ES-I3 (cell line): ENCODE results near the gene COL16A1.

Experiments
- H3K36me3 ChIP-seq: 2 replicates; pipeline ENCODE4 v1.6.1; 2013; ENCODE audit warnings: mild to moderate bottlenecking, low read length, control low read depth, moderate library complexity; ENCODE audit not compliant: insufficient read depth
- H3K4me1 ChIP-seq: 2 replicates; pipeline ENCODE4 v1.6.1; 2013; ENCODE audit warnings: mild to moderate bottlenecking, control low read depth, low read length; ENCODE audit not compliant: insufficient read depth
- H3K9ac ChIP-seq: 2 replicates; pipeline ENCODE4 v1.6.1; 2013; ENCODE audit warnings: low read depth, mild to moderate bottlenecking, low read length, moderate library complexity
- H3K9me3 ChIP-seq: 2 replicates; pipeline ENCODE4 v1.6.1; 2013; ENCODE audit warnings: mild to moderate bottlenecking, low read length, moderate library complexity; ENCODE audit not compliant: control insufficient read depth, insufficient read depth

The COL16A1 gene

DNA sequence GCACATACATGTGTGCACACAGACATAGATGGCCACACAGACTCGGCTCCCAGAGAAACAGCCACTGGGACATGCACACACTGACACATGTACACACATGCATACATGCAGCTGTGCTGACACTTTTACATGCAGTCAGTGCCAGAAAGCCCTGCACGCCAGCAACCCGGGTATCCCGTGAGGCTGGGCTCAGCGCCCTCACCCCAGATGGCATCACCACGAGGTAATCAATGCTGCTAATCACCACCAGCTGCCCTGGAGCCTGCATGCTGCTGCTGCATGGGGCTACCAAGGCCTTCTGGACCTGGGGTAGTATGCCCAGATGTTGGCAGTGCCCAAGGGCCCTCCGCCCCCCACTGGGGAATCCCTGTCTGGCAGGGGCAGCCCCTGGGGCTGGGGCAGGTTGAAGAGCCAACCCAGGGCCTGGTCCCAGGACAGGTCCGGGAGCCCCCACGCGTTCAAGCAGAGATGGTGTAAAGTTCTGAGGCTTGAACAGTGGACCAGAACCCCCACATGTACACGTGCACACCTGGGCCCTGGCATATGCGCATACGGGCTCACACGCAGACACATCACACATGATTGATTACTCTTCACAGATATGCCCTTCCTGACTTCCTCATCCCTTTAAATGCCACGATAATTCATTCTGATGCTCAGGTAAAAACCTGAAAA lies 2.7 kb upstream of the COL16A1 start:
- Histone ChIP-seq H3K9me3 (no peaks in the 10 kb centered on the region), H3K4me1 (peaks cover 18% of the 10 kb centered on the region; the same call in 1 of the 2 replicates), H3K36me3 (no peaks in the 10 kb centered on the region), H3K9ac (no peak overlapping the region)

DNA sequence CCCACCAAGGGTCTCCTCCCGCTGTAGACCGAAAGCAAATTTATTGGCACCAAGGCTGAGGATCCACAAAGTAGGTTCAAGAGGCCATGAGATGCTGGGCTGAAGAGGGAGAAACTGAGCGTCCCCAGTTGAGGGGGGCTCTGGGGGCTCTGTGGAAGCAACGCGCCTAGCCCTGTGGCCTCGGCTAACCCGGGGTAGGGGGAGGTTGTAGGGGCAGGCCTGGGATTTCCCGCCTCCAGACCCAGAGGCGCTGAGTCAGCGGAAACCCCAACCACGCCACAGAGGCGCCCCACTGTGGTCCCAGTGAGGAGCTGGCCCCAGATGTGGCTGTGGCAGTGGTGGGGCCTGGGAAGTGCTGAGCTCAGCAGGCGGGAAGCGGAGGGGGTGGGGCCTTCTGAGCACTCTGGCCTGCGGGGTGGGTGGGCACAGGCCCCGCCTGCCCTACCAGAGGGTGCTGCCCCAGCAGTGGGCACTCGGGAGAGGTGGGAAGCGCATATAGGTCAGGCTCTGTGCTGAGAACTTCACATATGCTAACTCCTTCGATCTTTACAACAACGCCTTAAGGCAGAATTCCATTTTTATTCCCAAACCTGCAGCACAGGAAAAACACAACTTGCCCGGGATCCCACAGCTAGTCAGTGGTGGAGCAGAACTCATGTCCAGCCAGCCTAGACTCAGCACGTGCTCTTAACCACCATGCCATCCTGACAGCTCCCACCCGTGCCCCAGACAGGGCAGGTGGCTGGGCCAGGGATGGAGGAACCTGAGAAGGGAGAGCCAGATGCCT lies 1.5 kb upstream of the COL16A1 start:
- Histone ChIP-seq H3K9ac (peak overlapping the region; percentile 34; the same call in 1 of the 2 replicates), H3K9me3 (no peaks in the 10 kb centered on the region), H3K4me1 (peaks cover 31% of the 10 kb centered on the region), H3K36me3 (no peaks in the 10 kb centered on the region)

DNA sequence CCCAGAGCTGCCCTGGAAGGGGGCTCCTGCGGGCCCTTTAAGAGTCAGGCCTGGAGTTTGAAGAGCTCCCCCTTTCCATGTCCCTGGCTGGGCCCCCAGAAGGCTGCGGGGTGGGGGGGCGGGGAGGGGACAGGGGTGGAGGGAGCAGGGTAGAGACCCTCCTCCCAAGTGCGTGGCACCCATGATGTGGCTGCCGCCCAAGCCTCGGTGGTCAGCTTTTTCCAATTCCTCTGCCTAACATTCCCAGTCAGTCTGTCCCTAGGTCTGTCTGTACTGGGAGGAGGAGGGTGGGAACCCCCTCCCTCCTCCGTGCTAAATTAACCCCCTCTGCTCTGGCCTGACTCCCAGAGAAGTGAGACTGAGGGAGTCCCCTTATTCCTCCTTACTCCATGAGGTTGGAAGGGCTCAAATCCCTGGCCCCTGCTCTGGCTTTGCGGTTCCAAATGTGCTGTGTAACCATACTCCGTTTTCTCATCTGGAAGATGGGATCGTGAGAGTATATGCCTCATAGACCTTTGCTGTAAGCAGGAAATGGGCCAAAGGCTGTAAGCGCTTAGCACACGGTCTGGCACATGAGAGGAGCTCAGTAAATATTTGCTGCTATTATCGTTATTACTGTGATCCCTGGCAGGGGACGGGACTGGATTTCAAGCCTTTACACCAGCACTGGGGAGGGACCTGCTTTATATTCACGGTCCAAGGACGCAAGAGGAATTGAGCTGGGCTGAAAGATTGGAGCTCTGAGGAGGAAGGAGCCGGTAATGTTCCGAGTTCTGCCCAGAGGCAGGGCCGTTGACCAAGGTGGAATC lies 658 bp upstream of the COL16A1 start:
- H3K4me1 ChIP-seq = peaks cover 33% of the 10 kb centered on the region

DNA sequence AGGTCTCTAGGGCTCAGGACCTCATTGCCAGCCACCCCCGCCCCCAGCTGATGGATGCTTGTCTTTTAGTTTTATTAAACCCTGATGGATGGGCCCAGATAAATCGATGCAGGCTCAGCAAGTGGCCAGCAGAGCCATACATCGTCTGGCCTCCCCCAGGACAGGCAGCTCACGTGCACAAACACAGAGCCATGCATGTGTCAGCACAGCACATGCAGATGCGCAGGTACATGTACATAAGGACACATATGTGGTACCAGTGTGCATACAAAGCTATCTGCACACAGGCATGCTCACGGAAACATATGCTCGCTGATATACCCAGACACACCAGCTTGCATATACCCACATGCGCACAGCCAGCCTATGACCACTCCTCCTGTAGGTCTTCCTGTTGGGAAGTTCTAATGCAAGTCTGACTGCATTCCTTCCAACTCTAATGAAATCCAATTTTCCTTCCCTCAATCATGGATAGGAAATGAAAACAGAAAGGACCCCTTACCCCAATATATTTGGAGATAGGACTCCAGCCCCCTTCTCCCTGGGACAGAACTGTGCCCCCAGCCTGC lies 897 bp downstream of the COL16A1 start:
- no peaks in the 10 kb centered on the region for H3K9me3 ChIP-seq
- H3K4me1 ChIP-seq = peaks cover 33% of the 10 kb centered on the region
- H3K36me3 ChIP-seq = no peaks in the 10 kb centered on the region
- H3K9ac ChIP-seq = no peak overlapping the region

More for the DNA sequence above, 658 bp upstream of the COL16A1 start:
- no peaks in the 10 kb centered on the region for H3K9me3 ChIP-seq
- peak overlapping the region; percentile 55 for H3K9ac ChIP-seq
- H3K36me3 ChIP-seq = no peaks in the 10 kb centered on the region

DNA sequence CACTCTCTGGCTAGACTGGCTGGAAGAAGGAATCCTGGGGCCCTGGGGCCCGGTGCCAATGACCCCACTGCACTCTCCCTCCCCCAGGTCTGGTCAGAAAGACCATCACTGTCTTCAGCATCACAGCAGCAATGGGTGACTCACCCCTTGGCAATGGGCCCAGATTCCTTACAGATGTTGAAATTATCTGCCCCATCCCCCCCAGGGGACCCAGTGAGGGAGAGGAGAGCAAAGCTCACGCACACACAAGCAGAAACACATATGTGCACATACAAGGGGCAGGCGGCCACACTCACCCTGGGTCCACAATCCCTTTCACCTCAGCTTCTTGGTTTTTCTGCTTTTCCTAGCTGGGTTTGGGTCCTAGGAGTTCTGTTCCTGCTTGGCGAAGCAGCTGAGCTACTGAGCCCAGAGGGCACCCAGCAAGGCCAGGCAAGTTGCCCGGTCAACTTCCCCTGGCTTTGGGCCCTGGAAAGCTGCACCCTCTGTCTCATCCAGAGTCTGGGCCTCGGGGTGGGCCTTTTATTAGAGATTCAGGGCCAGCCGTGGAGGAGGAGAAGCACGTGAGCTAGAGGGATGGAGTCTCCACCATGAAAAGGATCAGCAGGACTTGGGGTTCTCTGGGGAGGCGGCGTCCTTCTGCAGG lies 2.6 kb downstream of the COL16A1 start:
- peaks cover 35% of the 10 kb centered on the region for H3K4me1 ChIP-seq
- no peaks in the 10 kb centered on the region for H3K9me3 ChIP-seq
- H3K36me3 ChIP-seq = no peaks in the 10 kb centered on the region
- H3K9ac ChIP-seq = no peak overlapping the region

DNA sequence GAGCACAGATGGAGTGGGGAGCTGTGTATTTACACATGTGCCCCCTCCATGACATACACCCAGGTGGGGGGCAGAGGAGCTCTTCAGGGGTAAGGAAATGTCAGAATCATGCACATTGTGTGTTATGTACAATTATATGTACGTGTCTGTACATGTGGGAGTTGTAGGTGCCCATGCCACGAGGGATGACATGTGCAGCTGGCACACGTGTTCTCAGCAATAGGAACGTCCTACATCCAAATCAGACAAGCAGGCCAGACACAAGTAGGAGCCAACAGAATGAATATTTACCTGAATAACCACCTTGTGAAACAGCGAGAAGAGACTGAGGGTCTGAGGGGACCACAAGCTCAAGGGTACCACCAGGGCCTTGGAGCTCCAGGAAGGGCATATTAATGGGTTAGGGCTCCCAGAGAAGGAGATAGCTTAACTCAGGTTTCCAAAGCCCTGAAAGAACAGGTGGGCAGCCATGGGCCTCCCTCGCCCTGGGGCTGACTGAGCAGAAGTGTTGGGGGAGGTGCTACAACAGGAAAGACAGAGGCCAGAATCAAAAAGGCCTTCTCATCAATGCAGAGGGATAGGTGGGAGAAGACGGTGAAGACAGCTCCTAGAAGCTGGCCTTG lies 3.2 kb downstream of the COL16A1 start:
- H3K9me3 ChIP-seq = no peaks in the 10 kb centered on the region
- peaks cover 31% of the 10 kb centered on the region for H3K4me1 ChIP-seq
- no peak overlapping the region for H3K9ac ChIP-seq
- H3K36me3 ChIP-seq = no peaks in the 10 kb centered on the region

DNA sequence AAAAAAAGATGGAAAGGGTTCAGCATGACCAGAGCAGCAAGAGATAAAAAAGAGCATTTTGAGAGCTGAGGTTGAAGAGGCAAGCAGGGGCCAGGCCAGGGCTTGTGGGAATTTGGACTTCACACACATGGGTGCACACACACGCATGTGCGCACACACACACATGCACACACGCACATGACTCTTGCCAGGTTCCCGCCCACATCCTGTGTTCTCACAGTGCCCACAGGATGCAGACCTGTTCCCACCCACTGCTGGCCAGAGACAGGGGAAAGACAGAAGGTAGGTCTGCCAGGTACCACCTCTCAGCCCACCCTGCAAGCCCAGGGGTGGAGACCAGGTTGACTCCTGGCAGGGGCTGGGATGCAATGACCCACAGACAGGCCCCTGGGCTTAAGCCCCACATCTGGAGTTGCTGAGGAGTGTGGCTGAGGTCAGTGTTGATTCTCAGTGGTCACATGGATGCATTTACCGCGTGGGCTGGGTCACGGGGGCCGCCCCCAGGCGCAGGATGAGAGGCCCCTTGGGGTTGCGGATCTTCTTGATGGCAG lies 4.4 kb downstream of the COL16A1 start:
- Histone ChIP-seq H3K9me3 (no peaks in the 10 kb centered on the region), H3K9ac (no peak overlapping the region), H3K4me1 (peaks cover 22% of the 10 kb centered on the region), H3K36me3 (no peaks in the 10 kb centered on the region)

DNA sequence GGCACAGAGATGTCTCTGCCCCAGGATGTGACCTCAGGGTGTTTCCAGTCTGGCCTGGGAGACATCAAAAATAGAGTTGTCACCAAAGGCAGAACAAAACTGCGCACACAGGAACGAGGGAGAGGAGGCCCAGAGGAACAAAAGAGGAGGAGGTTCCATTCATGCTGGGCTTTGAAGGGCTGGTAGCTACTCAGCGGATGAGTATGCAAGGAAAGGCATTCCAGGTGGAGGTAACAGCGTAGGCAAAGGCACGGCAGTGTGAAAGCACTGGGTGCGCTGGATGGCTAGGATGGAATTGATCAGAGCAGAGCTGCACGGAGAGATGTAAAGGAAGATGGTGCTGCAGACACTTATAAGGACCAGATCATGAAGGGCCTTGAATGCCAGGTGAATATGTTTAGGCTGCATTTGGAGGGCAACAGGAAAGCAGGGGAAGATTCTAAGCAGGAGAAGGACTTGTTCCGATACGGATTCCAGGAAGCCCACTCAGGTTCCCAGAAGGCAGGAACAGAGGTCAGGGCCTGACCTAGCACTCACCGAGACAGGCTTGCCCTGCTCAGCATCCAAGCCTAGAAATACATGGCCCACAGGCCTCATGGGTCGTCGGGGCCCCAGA lies 6.3 kb downstream of the COL16A1 start:
- Histone ChIP-seq H3K4me1 (peaks cover 22% of the 10 kb centered on the region), H3K9ac (no peak overlapping the region), H3K9me3 (no peaks in the 10 kb centered on the region), H3K36me3 (no peaks in the 10 kb centered on the region)

DNA sequence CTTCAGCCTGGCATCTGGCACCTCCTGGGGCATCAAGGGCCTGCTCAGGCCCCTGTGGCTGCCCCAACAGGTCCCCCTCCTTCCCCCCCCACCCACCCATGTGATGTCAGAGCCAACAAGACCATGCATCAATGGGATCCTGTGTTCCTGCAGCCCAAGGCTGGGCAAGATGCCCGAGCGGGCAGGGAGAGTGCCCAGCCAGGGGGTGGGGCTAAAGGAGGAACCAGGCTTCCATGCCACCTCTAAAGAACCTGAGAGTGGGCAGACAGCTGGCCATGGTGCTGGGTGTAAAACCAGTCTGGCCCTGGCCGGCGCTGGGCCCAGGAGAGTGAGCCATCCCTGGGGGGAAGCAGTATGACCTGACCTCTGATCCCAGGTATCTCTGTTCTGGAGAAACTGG lies 7.6 kb downstream of the COL16A1 start:
- Histone ChIP-seq H3K9me3 (no peaks in the 10 kb centered on the region), H3K4me1 (peaks cover 17% of the 10 kb centered on the region), H3K36me3 (no peaks in the 10 kb centered on the region), H3K9ac (no peak overlapping the region)

DNA sequence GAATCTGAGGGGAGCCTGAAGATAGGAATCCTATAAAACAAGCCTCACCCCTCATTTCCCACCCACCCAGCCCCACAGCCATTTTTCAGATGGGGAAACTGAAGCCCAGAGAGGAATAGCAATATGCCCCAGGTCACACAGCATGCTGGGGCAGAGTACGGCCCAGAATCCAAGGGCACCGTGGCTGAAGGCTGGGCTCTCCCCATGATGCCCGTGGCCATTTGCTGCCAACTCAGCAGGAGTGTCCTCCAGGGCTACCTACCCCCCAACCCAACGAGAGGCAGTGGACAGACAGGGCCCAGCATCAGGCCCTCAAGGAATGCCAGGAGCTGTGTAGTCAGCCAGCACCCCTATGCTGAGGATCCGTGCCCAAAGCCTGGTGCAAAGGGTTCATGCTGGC lies 8.5 kb downstream of the COL16A1 start:
- Histone ChIP-seq H3K9ac (no peak overlapping the region), H3K4me1 (peaks cover 14% of the 10 kb centered on the region), H3K36me3 (no peaks in the 10 kb centered on the region), H3K9me3 (no peaks in the 10 kb centered on the region)

DNA sequence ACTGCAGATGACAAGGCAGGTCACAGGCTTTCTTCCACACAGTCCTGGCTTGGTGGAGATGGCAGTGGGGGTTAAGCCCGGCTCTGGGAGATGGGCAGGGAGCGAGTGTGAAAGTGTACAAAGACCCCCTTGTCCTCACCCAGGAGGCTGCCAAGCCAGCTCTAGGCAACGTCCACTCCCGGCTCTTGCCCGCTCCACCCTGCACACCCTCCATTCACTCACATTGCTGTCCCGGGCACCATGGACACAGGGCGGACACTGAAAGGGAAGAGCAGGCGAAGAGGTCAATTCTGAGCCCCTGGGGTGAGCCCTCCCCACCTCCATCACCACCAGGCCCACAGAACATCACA lies 8.9 kb downstream of the COL16A1 start:
- Histone ChIP-seq H3K9ac (no peak overlapping the region), H3K9me3 (no peaks in the 10 kb centered on the region), H3K36me3 (no peaks in the 10 kb centered on the region), H3K4me1 (peaks cover 15% of the 10 kb centered on the region; the same call in 1 of the 2 replicates)

DNA sequence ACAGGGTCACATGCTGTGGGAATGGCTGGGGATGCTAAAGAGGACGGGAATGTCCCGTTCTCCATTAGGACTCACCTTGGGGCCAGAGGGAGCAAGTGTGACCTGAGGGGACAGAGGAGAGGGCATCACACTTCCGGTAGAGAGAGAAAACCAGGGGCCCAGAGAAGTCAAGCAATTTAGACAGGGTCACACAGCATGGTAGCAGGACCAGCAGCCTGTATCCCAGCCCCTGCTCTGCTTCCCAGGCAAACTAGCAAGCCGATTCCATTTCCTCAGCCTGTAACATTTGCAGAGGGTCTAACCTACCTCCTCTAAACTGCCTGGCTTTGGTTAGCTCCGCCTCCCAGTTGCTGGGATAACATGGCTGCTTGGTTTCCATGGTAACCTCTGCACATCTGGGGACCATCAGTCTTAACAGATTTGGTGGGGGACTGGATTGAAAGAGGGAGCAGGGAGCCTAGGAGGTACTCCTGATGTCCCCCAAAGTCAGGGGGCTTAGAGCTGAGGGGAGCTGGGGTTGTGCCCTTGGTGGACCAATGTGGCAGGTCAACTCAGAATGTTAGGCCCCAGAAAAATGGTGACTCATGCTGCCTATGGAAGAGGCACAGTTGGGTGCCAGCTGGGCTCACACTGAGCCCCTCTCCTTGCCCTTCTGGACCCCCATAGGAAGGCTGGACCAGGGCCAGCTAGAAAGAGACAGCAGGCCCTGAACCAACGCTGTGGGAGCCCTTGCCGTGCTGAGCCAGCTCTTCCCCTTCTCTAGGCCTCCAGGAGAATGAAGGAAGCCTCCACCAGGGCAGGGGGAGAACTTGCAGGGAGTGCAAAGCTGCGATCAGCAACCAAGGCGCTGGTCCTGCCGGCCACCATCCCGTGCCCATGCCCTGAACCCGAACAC lies 9.5 kb downstream of the COL16A1 start:
- H3K36me3 ChIP-seq = no peaks in the 10 kb centered on the region
- H3K9me3 ChIP-seq = no peaks in the 10 kb centered on the region
- no peak overlapping the region for H3K9ac ChIP-seq
- peaks cover 16% of the 10 kb centered on the region; the same call in 1 of the 2 replicates for H3K4me1 ChIP-seq
